GM21528 (cell line): ENCODE measurements around the gene CA10.

ENCODE experiments used
- ATAC-seq: cut with Tn5 transposase; IDR thresholded peaks from one replicate; pipeline ENCODE4 v1.9.1; 2021; ENCODE audit warnings: mild to moderate bottlenecking, moderate library complexity; ENCODE audit not compliant: unreplicated experiment, low FRiP score

Gene CA10

DNA sequence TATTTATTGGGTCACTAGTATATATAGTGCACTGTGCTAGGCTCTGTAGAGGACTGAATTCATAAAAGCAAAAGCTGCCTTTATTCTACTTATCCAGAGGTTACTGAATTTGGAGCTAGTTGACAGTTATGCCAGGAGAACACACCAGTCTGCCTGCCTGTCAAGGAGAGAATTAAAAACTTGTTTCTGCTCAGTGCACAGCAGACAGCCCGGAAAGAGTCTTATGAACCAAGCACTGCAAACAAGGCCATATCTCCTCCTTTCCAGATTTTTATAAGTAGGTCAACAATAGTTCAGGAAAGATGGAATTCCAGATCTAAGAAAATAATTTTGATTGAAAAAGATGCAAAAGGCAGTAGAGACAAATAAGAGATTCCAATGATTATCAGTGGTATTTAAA lies 267.8 kb downstream of the CA10 start:
- no peak for ATAC-seq

DNA sequence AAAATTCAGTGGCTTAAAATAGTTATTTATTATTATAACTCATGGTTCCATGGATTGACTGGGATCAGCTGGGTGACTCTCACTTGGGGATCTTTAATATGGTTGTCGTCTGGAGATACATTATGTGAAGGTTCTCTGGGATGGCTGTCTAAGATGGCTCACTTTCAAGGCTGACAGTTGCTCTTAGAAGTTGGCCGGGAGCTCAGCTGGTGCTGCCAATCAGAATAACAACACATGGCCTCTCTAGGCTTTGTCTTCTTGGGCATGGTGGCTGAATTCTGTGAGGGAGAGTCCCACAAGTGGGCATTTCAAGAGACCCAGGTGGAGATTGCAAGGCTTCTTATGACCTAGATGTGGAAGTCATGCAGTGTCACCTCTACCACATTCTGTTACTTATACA lies 269.7 kb downstream of the CA10 start:
- no peak for ATAC-seq

DNA sequence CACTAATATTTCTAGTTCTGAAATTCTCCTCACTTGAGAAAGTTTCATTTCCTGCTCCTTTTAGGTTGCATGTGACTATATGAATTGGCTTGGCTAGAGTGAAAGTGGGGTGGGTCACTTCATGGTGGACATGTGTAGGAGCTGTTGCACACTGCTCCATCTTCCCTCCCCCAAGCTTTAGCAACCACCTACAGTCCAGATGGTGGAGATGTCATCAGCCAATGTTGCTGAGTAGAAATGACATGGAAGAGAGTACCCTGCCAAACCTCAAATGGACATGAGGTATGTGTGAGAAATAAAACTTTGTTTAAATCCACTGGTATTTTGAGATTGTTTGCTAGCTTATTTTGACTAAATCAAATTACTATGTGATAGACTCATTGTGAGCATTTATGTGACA lies 281.5 kb downstream of the CA10 start:
- ATAC-seq: no peak

DNA sequence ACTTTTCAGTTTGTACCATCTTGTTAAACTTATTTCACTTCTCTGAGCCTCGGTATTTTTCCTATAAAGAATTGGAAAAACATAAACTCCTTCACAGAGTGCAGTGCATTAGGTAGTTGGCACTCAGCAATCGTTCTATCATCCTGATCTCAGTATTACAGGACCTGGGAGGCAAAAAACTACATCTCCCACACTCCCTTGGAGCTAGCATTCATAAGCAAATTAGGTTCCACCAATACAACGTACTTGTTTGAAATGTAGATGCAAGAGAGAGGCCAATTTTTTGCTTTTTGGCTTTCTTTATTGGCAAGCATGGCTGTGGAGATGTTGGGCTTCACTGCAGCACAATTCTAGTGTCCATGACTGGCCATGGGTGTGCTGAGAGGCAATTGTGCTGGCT lies 285.2 kb downstream of the CA10 start:
- ATAC-seq: no peak

DNA sequence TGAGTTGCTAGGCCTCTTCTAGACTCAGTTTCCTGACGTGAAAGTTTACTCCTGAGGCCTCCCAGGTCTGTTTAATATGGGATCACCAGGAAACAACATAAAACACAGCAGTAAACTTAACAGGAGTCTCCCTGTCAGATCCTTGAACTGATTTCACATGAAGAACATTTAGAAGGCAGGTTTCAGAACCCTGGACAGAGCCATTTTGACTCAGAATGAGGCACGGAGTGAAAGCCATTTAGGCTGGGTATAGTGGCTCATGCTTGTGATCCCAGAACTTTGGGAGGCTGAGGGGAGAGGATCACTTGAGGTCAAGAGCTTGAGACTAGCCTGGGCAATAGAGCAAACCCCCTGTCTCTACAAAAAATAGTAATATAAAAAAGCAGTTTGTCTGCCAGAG lies 289.1 kb downstream of the CA10 start:
- ATAC-seq: no peak

DNA sequence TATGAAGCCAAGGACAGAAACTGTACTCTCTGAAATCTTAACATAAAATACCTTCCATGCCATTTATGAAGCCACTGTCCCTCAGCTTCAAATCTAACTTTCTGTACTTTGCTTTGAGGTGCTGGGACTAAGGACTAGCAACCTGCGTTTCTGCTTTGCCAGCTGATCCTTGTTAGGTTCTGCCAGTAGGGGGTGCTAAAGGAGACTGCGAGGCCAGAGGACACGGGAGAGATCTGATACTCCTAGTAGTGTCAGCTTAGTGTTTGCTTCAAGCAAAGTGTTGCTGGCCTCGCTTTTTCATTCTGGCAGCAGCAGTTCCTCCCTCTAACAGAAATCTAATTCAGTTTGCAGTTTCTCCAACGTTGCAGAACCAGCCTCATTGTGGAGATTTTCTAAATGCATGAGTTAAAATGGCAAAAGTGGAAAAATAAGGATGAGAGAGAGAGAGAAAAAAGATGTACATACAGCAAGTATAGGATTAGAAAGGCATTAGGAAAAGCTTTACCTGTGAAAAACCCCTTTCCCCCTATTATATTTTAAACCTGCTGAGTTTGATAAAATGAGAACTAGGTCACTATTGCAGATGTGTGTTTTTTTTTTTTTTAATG lies 297.5 kb downstream of the CA10 start:
- no peak for ATAC-seq

DNA sequence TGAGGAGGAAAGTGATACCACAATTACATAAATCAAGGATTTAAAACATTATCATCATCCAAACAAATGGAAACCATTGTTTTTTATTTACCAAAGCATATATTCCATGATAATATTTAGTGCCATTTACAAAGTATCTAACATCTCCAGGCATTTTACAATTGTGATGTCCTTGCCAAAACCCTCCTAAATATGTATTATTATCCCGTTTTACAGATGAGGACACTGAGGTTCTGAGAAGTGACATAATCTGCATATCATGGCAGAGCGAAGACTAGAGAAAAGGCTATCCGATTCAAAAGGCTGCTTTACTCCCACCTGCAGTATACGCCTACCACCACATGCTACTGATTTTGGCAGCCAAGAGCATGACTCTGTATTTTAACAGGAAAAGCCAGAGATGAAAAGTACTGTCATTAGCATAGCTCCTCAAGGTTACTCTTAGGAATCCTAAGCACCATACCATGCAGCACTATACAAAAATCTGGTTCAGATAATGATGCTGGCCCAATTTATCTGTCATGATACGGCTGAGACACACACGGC lies 301.4 kb downstream of the CA10 start:
- ATAC-seq: no peak

DNA sequence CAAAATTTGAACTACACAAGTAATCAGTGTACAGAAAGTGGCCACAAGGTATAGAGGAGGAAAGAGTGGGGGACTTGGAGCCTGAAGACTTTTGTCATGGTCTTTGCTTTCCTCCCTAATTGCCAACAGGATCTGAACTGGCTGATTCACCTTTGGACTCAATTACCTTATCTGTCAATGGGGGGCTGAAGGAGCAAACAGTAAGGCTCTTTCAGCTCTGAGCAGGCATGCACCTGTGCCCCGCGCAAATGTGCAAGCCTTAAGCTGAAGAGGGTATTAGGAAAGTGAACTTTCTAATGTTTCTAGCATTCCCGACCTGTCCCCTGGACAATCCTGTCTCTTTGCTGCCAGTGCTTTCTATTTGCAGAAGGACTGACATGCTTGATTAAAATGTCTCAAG lies 302.7 kb downstream of the CA10 start:
- no peak for ATAC-seq

DNA sequence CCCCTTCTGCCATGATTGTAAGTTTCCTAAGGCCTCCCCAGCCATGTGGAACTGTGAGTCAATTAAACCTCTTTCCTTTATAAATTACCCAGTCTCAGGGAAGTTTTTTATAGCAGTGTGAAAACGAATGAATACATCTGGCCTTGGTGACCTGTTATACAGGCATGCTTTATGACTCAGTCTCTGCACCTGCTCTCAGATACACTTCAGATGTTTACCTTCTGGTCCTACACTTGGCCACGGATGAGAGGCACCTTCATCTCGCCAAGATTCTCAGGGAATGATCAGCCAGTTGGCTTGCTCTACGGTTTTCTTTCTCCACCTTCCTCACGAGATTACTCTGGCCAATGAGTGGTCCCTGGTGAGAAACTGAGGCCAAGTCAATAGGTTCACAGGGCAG lies 304.7 kb downstream of the CA10 start:
- no peak for ATAC-seq

DNA sequence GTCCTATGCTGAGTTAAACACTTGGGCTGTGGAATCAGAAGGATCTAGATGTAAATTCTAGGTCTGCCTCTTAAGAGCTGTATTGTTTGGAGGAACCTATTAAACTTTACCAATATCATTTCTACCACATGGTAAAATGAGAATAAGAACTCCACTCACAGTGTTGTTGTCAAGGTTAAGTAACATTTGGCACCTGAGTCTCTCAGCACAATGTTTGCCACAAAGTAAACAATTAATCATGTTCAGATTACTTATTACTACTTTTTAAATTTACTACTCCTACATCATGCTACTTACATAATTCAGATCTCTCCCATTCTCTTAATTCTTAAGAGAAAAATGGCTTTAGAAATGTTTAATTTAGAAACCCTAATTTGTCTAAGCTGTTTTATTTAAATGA lies 305.9 kb downstream of the CA10 start:
- no peak for ATAC-seq

DNA sequence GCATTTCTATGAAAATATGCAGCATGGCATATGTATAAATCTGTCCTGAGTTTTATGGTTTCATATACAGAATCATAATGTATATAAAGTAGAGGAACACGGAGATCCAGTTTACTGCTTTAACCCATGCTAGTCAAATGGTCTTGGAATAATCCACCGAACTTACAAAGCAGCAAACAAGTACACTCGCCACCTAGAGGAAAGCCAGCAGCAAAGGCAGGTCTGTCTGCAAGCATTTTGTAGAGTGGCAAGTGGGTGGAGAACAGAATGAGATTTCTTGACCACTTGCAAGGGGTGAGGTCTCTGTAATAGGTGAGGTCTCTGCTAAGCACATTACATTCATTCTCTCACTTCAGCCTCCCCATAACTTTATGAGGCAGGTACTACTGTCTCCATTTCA lies 308.3 kb downstream of the CA10 start:
- no peak for ATAC-seq

DNA sequence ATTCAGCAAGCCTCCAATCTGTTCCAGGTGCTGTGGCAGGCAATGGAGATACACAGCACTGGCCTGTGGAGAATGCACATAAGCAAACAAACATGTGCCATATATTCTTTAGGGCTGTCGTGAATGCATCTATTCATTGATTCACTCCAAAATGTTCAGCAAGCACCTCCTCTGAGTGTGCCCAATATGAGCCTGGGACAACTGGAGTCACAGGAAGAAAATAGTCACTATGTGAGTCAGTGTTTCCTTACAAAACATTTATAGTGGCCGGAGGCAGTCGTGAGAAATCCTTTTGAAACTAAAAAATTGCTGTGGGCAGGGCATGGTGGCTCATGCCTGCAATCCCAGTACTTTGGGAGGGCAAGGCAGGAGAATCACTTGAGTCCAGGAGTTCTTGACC lies 310.1 kb downstream of the CA10 start:
- ATAC-seq: no peak

DNA sequence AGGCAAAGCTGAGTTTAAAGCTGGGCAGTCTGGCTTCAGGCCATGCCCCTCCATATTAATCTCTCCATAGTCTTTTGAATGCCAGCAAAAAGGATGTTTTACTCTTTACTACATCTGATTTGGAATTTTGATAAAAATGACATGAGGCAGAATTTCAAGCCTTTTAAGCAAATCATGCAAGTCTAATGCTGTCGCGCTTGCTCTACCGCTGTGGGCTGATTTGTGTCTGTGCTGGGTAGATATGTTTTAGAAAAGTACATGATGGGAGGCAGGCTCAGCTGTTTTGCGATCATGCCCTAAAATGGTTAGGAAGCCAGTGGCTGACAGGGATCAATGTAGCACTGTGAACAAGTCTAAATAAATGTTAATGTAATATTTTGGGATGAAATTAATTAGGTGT lies 311.9 kb downstream of the CA10 start:
- no peak for ATAC-seq

DNA sequence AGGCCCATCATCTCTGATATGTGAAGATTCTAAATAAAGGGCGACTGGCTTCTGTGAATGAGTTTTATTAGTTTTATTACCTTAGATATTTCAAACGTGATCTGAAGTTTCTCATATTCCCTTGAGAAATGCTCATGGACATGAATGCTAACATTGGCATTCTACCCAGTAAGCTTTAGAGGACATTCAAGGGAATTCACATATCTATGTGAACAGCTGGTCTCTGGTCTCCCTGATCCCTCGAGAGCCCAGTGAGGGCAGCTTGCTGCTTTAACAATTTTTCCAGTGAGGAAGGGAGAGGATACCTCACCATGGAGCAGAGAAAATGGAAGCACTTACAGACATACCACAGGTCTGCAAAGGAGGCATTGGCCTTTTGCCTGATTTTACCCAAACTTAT lies 312.7 kb downstream of the CA10 start:
- no peak for ATAC-seq

DNA sequence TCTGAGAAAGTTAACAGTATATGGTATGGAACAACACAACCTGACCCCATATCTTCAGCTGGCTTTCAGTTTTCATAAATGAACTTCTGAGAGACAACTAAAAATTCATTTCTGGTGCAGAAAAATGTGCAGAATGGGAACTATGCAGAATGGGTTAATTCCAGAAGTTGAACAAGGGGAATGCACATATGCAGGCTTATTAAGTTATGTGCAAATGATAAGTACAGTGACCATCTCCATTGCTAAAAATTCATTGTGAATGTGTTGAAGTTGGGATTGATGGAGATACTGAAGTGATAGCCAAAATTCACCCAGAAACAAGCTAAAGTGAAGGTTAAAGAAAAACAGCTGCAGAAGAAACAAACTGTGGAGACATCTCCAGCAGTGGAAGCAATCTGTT lies 315.8 kb downstream of the CA10 start:
- no peak for ATAC-seq

DNA sequence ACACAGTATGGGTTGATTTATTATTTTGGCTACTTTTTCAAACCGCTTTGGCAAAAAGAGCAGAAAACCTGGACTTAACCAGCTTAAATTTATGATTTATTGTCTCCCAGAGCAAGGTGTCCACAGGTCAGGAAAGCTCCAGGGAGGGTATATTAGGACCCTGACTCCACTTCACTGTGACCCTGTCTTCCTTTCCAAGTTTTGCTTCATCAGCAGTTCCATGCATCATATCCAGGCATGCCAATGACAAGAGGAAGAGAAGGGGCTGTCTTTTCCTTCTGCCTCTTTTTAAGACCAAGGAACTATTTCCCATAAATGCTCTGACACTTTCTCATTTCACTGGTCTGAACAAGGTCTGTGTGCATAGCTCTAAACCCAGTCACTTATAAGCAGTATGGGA lies 316.8 kb downstream of the CA10 start:
- ATAC-seq: no peak

DNA sequence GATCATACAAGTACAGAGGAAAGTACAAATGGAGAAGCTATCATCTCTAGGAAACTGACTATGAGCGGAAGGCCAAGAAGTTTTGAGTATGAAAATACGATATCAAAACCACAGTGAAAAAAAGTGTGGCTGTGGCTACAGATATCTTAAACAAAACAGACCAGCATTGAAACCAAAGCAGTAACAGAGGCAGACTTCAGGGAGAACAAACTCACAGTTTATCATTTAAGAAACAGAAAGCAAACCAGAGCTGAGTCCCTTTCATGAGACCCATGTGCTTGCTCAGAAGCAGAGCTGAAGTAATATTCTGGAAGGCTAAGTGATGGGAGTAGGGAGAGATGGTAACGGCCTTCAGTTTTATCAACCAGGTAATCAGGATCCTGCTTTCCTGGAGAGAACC lies 317.8 kb downstream of the CA10 start:
- no peak for ATAC-seq

DNA sequence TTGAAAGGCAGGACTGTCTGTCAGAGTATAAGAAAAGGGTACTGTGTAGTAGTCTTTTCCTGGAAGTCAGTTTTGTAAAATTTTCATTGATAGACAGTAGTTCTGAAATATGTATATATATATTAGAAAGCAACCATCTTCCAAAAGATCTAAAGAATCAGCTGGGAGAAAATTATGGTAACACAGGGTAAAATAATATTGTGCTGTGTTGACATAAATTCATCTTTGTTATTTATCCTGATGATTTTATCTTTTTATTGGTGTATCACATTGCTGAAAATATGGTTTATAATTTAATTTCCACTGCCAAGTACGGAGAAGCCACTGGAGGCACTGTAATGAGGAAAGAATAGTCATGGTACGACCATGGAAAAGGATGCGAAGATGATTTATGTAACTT lies 324.9 kb downstream of the CA10 start:
- ATAC-seq: no peak

DNA sequence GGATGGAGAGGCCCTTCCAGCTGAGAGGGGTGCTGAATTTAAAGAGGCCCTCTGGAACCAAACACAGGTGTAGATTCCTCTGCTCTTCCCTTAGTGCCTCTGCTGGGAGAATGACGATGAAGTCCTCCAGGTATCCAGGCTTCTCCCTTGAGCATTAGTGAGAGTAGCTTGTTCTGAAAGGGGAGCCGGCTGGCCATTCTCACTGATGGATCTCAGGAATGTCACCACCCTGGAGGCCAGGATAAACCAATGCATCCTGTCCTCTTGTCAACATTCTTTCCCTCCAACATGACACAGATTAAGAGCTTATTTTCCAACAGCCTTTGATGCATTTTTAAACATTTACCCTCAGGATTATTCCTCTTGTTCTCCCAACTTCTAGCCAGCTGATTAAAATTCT lies 325.5 kb downstream of the CA10 start:
- ATAC-seq: no peak

DNA sequence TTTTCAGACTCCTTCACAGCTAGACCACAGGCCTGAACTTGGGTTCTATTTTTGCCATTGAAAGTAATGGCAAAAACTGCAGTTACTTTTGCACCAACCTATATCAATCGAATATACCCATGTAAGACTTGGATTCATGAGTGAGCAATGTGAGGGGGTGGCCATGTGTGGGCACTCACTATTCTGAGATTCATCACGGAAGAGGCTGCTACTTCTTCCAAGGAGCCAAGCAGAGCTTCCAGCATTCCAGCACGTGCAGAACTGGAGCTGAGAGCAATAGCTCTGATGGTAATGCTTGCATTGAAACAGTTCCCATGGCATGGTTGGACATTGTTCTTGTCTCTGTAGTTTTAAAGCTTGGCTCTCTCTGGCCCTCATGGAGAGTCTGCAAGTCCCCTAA lies 327.6 kb downstream of the CA10 start:
- ATAC-seq: no peak

DNA sequence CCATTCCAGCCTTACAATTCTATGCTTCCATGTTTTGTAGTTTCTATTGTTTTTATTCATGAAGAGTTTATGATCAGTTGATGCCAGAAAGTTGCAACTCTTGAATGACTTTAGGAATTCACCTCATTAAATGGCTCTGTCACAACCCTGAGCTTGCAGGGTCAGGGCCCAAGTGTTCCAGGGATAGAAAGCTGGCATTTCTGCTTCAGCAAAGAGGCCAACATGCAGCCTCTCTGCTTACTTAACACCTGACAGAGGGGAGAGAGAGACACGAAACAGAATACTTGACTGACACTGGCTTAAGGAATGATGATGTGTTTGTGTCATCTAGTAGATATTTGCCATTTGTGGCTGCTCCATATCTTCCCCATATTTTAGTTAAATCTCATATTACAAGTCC lies 328.1 kb downstream of the CA10 start:
- ATAC-seq: no peak

DNA sequence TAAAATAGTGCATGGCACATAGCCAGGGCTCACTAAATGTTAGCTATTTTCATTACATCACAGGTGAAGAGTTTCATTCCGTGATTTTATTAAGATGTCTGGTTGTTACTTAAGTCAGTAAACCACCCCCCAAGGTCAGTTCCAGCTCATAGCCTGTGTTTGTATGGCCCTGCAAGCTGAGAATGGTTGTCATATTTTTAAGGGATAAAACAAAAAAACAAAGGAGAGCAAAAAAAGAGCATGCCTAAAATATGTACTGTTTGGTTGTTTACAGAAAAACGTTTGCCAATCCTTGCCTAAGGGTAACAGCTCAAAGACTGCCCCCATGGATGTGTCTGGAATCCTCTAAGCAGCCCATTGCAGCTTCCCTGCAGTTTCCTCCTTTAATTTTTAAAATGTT lies 329.6 kb downstream of the CA10 start:
- ATAC-seq: no peak

DNA sequence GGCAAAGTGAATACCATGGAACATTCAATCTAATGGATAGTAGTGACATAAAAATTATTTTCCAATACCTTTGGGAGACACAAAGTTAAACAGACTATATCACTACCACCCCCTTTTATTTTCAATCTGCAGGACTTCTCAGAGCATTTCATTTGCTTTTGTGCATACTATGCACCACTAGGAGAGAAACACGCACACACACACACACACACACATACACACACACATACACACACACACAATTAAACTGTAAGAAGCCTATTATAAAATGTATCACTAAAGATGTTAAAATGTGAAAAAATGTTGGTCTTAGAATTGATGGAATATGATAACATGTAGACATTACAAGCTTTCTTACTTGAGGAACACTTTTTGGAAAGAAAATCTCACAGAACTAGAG lies 331.4 kb downstream of the CA10 start:
- no peak for ATAC-seq
